ENCODE results near the gene AIG1. TPM values are rescaled to one million over a fixed set of nuclear protein-coding genes. Genes with fewer than 3 reads are reported as not detected.

AIG1 gene
- total RNA-seq, 2 donors from 2014 or later = 11.9 to 13.5 TPM

DNA sequence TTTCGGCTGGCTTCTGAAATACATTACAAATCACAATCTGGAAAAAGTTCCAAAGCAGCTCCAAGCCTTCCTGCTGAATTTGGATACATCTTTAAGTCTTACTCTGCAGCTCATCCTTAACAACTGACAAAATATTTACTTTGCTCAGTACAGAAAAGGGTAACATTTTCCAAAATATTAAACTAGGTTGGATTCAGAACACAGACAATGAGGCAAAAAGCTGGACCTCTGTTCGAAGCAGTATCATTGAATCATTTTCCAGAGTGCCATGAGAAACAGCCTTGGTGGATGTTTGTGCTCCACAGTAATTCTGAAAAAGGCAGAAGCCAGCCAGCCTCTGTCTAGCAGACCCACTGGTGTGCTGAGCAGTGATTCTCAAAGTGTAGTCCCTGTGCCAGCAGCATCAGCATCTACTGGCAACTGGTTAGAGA is 162.1 kb downstream of the AIG1 start:
- ATAC-seq = no peak
- Histone ChIP-seq H3K4me1 (peaks cover 15% of the 10 kb centered on the region), H3K4me3 (no peak overlapping the region), H3K36me3 (replicated peaks in 1 of 2; ENCODE audit: insufficient read depth in 1 of 2, low read depth in 2 of 2) (no peaks in the 10 kb centered on the region), H3K9me3 (no peaks in the 10 kb centered on the region), H3K27ac (no peak overlapping the region), H3K27me3 (no peaks in the 10 kb centered on the region)
- no peak for DNase-seq
- intact Hi-C loops (cut with DNase I) = no loop called here
- 74 to 86% methylated on average over 2 of the region's 2 CpGs for WGBS, 2 donors
- TF ChIP-seq, protein P1, sequence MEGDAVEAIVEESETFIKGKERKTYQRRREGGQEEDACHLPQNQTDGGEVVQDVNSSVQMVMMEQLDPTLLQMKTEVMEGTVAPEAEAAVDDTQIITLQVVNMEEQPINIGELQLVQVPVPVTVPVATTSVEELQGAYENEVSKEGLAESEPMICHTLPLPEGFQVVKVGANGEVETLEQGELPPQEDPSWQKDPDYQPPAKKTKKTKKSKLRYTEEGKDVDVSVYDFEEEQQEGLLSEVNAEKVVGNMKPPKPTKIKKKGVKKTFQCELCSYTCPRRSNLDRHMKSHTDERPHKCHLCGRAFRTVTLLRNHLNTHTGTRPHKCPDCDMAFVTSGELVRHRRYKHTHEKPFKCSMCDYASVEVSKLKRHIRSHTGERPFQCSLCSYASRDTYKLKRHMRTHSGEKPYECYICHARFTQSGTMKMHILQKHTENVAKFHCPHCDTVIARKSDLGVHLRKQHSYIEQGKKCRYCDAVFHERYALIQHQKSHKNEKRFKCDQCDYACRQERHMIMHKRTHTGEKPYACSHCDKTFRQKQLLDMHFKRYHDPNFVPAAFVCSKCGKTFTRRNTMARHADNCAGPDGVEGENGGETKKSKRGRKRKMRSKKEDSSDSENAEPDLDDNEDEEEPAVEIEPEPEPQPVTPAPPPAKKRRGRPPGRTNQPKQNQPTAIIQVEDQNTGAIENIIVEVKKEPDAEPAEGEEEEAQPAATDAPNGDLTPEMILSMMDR (IDR thresholded peaks at IDR 0.05) = no peak

DNA sequence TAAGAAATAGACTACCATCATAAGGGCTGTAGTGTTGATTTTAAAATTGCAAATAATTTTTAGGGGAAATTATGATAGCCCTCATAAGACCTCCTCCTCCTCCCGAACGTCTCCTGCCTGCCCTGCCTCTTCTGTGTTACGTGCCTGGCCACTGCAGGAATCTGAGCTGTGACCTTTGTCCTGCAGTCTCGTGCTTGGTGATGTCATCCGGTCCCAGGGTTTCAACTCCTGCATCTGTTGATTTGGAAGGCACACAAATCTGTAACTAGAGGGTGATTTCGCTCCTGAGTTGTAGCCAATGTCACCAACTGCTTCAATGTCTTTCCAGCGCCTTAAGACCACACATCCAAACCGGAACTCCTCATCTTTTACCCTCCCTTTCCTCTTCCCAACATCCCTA is 163.2 kb downstream of the AIG1 start:
- Histone ChIP-seq H3K4me1 (peaks cover 15% of the 10 kb centered on the region), H3K27me3 (no peaks in the 10 kb centered on the region), H3K27ac (peak overlapping the region in 3 of 4 donors; percentile 19 to 64 (median 35)), H3K4me3 (no peak overlapping the region), H3K36me3 (replicated peaks in 1 of 2; ENCODE audit: insufficient read depth in 1 of 2, low read depth in 2 of 2) (no peaks in the 10 kb centered on the region), H3K9me3 (no peaks in the 10 kb centered on the region)
- peak; percentile 74 to 87 (median 80) for DNase-seq
- peak; percentile 98 for ATAC-seq
- WGBS, 2 donors = 36 to 37% methylated on average over 8 of the region's 8 CpGs
- intact Hi-C loops (cut with DNase I) = no loop called here
- TF ChIP-seq POLR2A (IDR thresholded peaks at IDR 0.05) = peak in 1 of 3 donors; percentile 14
- TF ChIP-seq, protein P1 (IDR thresholded peaks at IDR 0.05) = no peak

DNA sequence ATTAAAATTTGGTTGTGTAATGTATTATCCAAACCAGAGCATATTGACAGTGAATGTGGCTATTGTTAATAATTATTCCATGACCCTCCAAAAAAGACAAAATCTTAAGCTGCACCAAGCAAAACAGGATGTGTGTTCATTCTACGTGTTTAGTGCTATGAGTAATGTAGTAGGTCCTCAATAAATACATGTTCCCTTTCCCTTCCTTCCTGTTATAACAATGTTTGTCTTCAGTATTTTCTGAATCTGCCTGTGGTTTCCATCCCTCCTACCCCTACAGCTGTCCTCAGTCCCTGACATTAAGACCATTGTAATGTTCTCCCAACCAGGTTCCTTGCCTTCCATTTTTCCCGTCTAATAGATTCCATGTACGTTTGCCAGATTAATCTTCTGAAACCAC is 163.8 kb downstream of the AIG1 start:
- TF ChIP-seq POLR2A (IDR thresholded peaks at IDR 0.05) = no peak
- TF ChIP-seq, protein P1 (IDR thresholded peaks at IDR 0.05) = no peak
- Histone ChIP-seq H3K27ac (no peak overlapping the region), H3K27me3 (no peaks in the 10 kb centered on the region), H3K36me3 (replicated peaks in 1 of 2; ENCODE audit: insufficient read depth in 1 of 2, low read depth in 2 of 2) (no peaks in the 10 kb centered on the region), H3K4me3 (no peak overlapping the region), H3K9me3 (no peaks in the 10 kb centered on the region), H3K4me1 (peaks cover 15% of the 10 kb centered on the region)
- no peak for DNase-seq
- no peak for ATAC-seq
- 87 to 91% methylated on average over 3 of the region's 3 CpGs for WGBS, 2 donors
- intact Hi-C loops (cut with DNase I) = no loop called here

DNA sequence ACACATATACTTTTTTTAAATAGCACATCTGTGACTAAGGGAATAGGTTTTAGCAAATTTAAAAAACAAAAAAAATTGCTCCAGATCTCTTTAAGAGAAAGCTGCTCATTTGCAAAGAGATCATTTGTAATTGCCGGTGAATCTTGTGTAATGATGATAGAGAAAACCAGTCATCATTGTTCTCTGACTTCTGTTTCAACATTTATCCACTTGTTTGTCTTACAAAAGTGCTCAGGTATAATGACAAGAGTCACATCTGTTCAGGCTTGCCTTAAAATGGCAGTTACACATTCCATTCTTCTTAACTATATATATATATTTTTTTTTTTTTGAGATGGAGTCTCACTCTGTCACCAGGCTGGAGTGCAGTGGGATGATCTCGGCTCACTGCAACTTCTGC is 165.2 kb downstream of the AIG1 start:
- Histone ChIP-seq H3K27me3 (no peaks in the 10 kb centered on the region), H3K4me3 (no peak overlapping the region), H3K4me1 (peaks cover 15% of the 10 kb centered on the region), H3K36me3 (replicated peaks in 1 of 2; ENCODE audit: insufficient read depth in 1 of 2, low read depth in 2 of 2) (no peaks in the 10 kb centered on the region), H3K9me3 (no peaks in the 10 kb centered on the region), H3K27ac (no peak overlapping the region)
- intact Hi-C loops (cut with DNase I) = no loop called here
- no peak for DNase-seq
- WGBS, 2 donors = 82 to 94% methylated on average over 2 of the region's 2 CpGs
- ATAC-seq = no peak
- TF ChIP-seq, protein P1 (IDR thresholded peaks at IDR 0.05) = no peak
- TF ChIP-seq POLR2A (IDR thresholded peaks at IDR 0.05) = no peak

DNA sequence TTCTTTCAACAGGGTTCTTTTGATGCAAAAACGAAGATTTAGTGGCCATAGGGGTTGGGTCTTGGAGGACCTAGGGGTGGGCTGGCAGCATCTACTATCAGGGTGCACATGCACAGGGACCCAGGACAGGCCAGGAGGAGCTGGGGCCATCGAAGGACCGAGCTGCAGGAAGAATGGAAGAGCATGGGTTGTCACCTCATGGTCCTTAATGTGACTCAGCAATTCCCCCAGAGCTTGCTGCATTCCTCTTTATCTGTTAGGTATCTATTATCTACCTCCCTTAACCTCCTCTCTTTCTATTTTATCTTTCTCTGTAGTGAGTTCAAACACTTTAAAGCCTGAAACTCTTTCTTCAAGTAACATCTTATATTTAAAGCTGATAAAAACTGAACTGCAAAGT is 167.0 kb downstream of the AIG1 start:
- DNase-seq = no peak
- H3K9me3 ChIP-seq = no peaks in the 10 kb centered on the region
- no peaks in the 10 kb centered on the region for H3K27me3 ChIP-seq
- intact Hi-C loops (cut with DNase I) = no loop called here
- H3K27ac ChIP-seq = no peak overlapping the region
- peaks cover 15% of the 10 kb centered on the region for H3K4me1 ChIP-seq
- no peak for TF ChIP-seq POLR2A (IDR thresholded peaks at IDR 0.05)
- TF ChIP-seq, protein P1 (IDR thresholded peaks at IDR 0.05) = no peak
- ATAC-seq = no peak
- WGBS, 2 donors = 76 to 84% methylated on average over 3 of the region's 3 CpGs
- H3K4me3 ChIP-seq = no peak overlapping the region
- no peaks in the 10 kb centered on the region for H3K36me3 ChIP-seq (replicated peaks in 1 of 2; ENCODE audit: insufficient read depth in 1 of 2, low read depth in 2 of 2)

Data from body of pancreas (tissue), 4 donors.